ENCODE measurements around the gene NOL4L. TPM values are rescaled to one million over a fixed set of nuclear protein-coding genes. Genes with fewer than 3 reads are reported as not detected.

Gene NOL4L
- total and polyA plus RNA-seq, 2 experiments from 2014 or later: 35.6 to 42.9 TPM

DNA sequence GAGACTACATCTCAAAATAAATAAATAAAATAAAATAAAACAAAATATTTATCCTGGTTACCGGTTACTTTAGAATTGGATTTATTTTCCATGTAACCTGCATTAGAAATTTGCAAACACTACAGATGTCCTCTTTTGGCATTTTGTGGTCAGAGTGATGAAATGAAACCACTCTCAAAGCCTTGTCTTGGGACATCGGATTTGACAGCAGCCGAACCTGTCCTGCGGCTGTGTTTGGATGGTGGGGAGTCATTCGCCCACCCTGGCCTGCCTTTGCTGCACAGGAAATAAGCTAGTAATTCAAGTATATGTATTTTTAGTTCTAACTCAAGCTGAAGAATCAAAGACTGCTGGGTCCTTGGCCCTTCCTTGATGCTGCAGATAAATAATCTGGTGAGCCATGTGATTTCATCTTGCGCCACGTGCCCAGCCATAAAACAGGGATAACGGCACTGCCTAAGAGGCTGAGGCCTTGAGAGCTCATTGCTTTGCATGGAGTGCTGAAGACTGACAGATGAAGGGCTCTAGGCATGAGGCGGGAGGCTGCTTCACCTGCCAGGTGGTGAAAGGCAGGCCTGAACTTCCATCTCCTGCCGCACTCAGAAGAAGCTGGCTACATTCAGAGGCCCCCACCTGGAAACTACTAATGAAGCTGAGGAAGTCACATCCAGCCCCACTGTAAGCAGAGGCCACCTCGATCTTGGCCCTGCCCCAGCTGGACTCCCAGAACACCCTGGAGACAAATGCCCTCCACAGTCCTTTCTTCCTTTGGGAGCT, 76.9 kb downstream of the NOL4L start:
- H3K27ac ChIP-seq: no peak overlapping the region
- no peaks in the 10 kb centered on the region for H3K27me3 ChIP-seq
- no peak for DNase-seq (ENCODE audit: low spot score)
- TF ChIP-seq CTCF (IDR thresholded peaks at IDR 0.05; ENCODE audit: poor library complexity) (no peak), EZH2 (IDR thresholded peaks at IDR 0.05; ENCODE audit: borderline replicate concordance) (no peak), EZH2phosphoT487 (IDR thresholded peaks at IDR 0.05; ENCODE audit: low read depth, severe bottlenecking, unreplicated experiment) (no peak)
- 85% methylated on average over 11 of the region's 11 CpGs for WGBS (ENCODE audit: low lambda C conversion rate, missing lambda C conversion rate)
- no peak overlapping the region for H3K4me2 ChIP-seq
- H3K36me3 ChIP-seq (replicated peaks; ENCODE audit: insufficient read depth, low read depth): no peaks in the 10 kb centered on the region
- H3K9me2 ChIP-seq (replicated peaks; ENCODE audit: insufficient read depth): no peaks in the 10 kb centered on the region
- no peaks in the 10 kb centered on the region for H4K20me1 ChIP-seq (ENCODE audit: insufficient read depth, poor library complexity, severe bottlenecking)
- no peak overlapping the region for H3K4me3 ChIP-seq
- no peak overlapping the region for H2AFZ ChIP-seq
- no peaks in the 10 kb centered on the region for H3K79me2 ChIP-seq
- no peaks in the 10 kb centered on the region for H3K9me3 ChIP-seq (ENCODE audit: low read depth)
- peaks cover 34% of the 10 kb centered on the region for H3K4me1 ChIP-seq (ENCODE audit: insufficient read depth)

DNA sequence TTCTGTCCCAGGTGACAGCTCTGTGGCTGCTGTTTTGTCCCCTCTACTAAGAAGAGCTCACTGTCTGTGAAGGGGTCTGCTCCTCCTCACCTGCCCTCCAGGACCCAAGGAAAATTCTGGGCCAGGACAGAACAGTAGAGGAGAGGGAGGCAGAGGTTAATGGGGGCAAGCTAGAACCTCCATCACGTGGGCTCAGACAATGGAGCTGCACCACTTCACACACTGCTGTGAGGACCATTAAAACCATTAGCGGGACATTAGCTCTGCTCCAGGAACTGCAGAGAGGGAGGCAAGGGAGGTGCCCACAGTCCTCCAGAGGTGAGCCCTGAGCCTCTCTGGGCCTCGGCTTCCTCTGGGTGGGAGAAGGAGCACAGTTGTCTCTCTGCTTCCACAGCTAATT, 78.4 kb downstream of the NOL4L start:
- no peak overlapping the region for H2AFZ ChIP-seq

DNA sequence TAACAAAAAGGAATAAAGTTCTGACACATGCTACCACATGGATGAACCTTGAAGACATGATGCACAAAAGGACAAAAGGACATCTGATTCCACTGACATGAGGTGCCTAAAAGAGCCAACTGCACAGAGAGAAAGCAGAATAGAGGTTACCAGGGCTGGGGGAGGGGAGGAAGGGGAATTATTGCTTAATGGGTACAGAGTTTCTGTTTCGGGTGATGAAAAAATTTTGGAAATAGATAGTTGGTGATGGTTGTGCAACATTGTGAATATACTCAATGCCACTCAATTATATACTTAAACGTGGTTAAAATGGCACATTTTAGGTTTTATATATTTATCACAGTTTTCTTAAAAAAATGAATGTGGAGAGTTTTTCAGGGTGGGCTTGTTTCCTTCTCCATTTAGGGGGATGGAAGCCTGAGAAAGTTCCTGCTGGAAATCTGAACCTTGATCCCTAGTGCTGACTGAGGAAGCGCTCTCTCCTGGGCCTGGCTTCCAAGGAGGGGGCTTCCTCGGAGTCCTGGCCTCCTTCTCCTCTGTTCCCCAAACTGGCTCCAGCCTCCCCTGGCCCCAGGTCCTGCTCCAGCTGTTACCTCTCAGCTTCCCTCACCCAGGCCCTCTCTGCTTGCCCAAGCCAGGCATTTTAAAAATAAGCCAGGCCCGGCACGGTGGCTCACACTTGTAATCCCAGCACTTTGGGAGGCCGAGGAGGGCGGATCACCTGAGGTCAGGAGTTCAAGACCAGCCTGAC, 79.2 kb downstream of the NOL4L start:
- Histone ChIP-seq H3K79me2 (no peaks in the 10 kb centered on the region), H3K9me2 (replicated peaks; ENCODE audit: insufficient read depth) (no peaks in the 10 kb centered on the region), H3K9me3 (ENCODE audit: low read depth) (no peaks in the 10 kb centered on the region), H3K27me3 (no peaks in the 10 kb centered on the region), H3K27ac (no peak overlapping the region), H3K4me2 (no peak overlapping the region), H3K36me3 (replicated peaks; ENCODE audit: insufficient read depth, low read depth) (no peaks in the 10 kb centered on the region), H2AFZ (no peak overlapping the region), H3K4me3 (no peak overlapping the region), H3K4me1 (ENCODE audit: insufficient read depth) (peaks cover 24% of the 10 kb centered on the region), H4K20me1 (ENCODE audit: insufficient read depth, poor library complexity, severe bottlenecking) (no peaks in the 10 kb centered on the region)
- no peak for TF ChIP-seq EZH2phosphoT487 (IDR thresholded peaks at IDR 0.05; ENCODE audit: low read depth, severe bottlenecking, unreplicated experiment)
- TF ChIP-seq EZH2 (IDR thresholded peaks at IDR 0.05; ENCODE audit: borderline replicate concordance): no peak
- TF ChIP-seq CTCF (IDR thresholded peaks at IDR 0.05; ENCODE audit: poor library complexity): no peak
- 87% methylated on average over 8 of the region's 8 CpGs for WGBS (ENCODE audit: low lambda C conversion rate, missing lambda C conversion rate)
- no peak for DNase-seq (ENCODE audit: low spot score)

More for the DNA sequence above, 78.4 kb downstream of the NOL4L start:
- 57% methylated on average over 3 of the region's 3 CpGs for WGBS (ENCODE audit: low lambda C conversion rate, missing lambda C conversion rate)
- no peaks in the 10 kb centered on the region for H3K36me3 ChIP-seq (replicated peaks; ENCODE audit: insufficient read depth, low read depth)
- TF ChIP-seq EZH2 (IDR thresholded peaks at IDR 0.05; ENCODE audit: borderline replicate concordance): no peak
- no peak for TF ChIP-seq EZH2phosphoT487 (IDR thresholded peaks at IDR 0.05; ENCODE audit: low read depth, severe bottlenecking, unreplicated experiment)
- no peak for TF ChIP-seq CTCF (IDR thresholded peaks at IDR 0.05; ENCODE audit: poor library complexity)
- H3K27ac ChIP-seq: no peak overlapping the region
- H3K4me3 ChIP-seq: no peak overlapping the region
- no peaks in the 10 kb centered on the region for H3K9me3 ChIP-seq (ENCODE audit: low read depth)
- peaks cover 32% of the 10 kb centered on the region for H3K4me1 ChIP-seq (ENCODE audit: insufficient read depth)
- no peak for DNase-seq (ENCODE audit: low spot score)
- no peaks in the 10 kb centered on the region for H3K9me2 ChIP-seq (replicated peaks; ENCODE audit: insufficient read depth)
- H3K27me3 ChIP-seq: no peaks in the 10 kb centered on the region
- no peaks in the 10 kb centered on the region for H4K20me1 ChIP-seq (ENCODE audit: insufficient read depth, poor library complexity, severe bottlenecking)
- H3K79me2 ChIP-seq: no peaks in the 10 kb centered on the region
- no peak overlapping the region for H3K4me2 ChIP-seq
